GM12874 (cell line): ENCODE measurements around the gene CARD19.

Experiments used
- TF ChIP-seq, protein P1 (sequence below): IDR thresholded peaks from 2 replicates; pipeline ENCODE4 v1.5.1; 2011; ENCODE audit warnings: low read depth, mild to moderate bottlenecking, control low read depth, low read length, moderate library complexity; ENCODE audit not compliant: insufficient read depth

Gene CARD19

DNA sequence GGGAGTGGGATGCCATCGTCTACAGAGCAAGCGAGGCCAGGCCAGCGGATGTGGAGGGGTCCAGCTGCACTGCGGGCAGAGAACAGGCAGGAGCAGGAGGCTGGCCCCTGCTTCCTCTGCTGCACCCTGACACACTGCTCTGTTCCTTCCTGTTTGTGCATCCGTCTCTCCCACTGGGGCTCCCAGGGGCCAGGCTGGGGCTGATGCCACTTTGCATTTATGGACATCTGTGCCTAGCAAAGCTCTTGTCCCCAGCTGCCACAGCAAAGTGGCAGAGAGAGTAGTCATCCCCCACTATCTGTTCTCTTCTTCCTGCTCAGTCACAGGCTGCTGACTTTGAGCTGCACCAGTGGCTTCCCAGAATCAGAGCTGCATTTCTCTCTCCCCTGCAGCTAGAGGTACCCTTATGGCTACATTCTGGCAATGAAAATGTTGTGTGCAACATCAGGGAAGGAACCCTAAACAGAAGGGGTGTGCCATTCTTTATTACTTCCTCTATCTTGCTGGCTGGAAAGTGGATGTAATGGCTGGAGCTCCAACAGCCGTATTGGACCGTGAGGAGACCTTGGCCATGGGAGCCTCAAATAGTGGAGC, 42.3 kb downstream of the CARD19 start:
- TF ChIP-seq, protein P1, sequence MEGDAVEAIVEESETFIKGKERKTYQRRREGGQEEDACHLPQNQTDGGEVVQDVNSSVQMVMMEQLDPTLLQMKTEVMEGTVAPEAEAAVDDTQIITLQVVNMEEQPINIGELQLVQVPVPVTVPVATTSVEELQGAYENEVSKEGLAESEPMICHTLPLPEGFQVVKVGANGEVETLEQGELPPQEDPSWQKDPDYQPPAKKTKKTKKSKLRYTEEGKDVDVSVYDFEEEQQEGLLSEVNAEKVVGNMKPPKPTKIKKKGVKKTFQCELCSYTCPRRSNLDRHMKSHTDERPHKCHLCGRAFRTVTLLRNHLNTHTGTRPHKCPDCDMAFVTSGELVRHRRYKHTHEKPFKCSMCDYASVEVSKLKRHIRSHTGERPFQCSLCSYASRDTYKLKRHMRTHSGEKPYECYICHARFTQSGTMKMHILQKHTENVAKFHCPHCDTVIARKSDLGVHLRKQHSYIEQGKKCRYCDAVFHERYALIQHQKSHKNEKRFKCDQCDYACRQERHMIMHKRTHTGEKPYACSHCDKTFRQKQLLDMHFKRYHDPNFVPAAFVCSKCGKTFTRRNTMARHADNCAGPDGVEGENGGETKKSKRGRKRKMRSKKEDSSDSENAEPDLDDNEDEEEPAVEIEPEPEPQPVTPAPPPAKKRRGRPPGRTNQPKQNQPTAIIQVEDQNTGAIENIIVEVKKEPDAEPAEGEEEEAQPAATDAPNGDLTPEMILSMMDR = no peak

DNA sequence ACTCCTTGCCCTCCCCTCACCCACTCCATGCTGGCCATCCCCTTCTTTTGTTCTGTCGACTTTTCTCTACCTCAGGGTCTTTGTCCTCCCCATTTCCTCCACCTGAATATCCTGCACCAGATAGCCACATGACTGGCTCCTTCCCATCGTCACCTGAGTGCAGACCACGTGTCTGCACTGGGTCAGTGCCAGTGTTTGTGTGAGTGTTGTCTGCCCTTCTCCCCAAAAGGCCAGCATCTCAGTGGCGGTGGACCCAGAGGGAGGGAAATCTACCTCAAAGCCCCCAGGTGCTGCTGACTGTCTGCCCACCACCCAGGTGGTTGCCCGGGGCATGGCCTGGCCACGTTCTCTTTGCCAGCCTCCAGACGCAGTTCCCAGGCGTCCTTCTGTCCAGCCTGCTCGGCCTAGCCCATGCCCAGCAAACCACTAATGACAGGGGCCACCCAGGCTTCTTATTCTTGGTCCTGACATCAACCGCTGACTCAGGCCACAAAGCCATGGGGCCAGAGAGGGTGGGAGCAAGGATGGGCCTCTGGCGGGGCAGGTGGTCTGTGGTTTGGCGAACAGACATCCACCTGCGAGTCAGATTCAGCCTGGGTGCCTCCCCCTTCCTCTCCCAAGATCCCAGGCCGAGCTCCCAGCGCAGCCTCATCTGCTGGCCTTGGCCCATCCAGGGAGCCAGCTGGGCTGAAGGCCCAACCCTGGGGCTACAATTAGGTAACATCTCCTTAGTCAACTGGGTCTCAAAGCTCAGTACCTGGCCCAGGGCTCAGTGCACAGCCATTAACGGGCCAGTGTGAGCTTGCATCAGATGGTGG, 43.6 kb downstream of the CARD19 start:
- TF ChIP-seq, protein P1 = no peak

DNA sequence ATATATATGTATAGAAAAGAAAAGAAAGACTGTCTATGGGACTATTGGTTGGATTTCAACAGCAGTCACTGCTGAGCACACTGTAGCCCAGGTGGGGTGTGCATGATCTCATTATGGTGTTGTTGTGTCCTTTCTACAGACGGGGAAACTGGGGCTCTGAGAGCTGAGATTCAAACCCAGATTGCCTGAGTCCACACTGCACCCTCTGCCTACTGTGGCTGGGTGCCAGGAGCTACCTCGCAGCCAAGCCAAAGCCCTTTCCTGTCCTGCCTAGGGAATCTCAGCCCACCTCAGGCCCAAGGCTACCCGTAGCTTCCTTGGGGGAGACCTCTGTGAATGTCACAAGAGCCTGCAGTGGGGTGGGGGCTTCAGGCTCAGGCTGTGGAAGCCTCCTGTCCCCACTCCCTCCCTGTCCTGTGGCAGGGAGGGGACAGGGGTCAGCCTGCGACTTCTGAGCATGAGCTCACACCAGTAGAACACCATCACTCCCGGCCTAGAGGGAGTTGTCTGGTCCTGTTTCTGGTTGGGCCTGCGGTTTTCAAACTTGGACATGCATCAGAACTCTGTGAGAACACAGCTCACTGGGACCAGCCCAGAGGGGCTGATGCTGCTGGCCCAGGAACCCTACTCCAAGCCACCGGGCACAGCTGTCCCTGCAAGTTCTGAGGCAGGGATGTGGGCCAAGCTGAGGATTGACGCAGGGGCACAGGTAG, 45.9 kb downstream of the CARD19 start:
- TF ChIP-seq, protein P1 = no peak

DNA sequence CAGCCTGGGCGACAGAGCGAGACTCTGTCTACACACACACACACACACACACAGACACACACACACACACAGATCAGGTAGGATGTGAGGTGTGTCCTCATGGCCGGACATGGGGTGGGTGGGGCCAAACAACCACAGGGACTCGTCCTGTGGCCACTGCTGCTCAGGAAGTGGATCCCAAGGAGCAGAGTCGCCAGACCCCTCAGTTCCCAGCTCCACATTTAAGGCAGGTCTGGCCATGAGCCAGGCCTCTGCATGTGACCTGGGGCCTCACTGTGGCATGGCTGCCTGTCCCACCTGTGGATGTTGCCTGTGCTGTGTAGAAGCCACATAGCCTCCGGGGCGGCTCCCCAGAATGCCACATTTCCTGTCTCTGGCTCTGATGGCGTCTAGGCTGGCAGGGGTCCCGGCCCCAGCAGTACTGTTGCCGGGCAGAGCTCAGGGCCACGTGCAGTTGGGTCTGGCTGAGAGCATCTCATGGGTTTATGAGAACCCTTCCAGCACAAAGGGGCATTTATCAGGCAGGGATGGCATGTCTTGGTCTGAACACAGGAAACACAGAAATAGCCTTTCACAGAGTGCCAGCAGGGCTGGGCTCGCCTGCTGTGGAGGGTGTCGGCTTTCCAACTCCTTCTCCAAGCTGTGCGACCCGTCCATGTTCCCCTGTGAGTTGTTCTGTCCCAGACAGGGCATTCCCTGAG, 48.0 kb downstream of the CARD19 start:
- TF ChIP-seq, protein P1 = no peak

DNA sequence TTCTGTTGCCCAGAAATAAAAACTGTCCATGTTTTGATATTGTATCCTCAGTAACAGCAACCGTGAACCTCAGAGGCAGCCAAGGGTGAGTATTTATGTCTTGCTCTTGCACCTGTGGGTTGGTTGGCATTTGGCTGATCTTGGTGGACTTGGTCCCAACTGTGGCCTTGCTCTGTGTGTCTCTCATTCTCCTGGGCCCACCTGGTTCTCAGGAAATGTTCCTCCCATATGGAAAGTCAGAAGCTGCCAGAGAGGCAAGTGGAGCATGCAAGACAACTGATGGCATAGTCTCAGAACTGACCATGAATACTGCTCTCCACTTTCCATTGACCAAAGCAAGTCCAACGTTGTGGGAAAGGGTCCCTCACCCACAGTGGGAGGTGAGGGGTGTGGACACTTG, 51.6 kb downstream of the CARD19 start:
- TF ChIP-seq, protein P1 = no peak

DNA sequence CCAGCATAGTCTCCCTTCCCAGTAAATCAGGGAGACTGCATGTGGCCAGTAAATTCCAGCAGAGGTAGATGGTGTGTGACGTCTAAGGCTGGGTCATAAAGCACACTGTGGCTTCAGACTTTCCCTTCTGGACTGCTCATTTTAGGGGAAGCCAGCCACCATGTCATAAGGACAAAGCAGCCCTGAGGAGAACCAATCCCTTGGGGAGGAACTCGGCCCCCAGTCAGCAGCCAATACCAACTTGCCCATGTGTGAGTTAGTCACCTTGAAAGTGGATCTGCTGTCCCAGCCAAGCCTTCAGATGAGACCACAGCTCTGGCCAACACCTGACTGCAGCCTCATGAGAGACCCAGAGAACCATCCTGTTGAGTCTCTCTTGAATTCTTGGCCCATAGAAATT, 52.7 kb downstream of the CARD19 start:
- TF ChIP-seq, protein P1 = no peak

DNA sequence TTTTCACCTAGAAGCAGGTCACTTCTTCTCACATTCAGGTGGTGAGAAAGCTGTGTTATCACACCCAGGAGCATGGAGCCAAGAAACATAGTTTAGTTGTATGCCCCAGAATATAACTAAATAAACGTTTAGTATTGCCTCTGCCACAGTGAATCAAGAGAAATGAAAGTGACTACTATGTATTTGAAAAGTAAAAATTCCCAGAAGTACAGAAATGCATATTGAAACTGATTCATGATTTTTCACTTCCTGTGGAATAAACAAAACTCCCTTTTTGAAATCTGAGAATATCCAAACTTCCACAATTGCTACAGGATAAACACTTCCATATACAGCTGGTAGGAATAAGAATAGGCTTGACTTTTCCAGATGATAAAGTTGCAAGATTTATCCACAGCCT, 53.3 kb downstream of the CARD19 start:
- TF ChIP-seq, protein P1 = no peak
